GM12878 (cell line): Measurements from ENCODE around the gene KISS1. TPM values are rescaled to one million over a fixed set of nuclear protein-coding genes. Genes with fewer than 3 reads are reported as not detected.

Experiments used
- ATAC-seq: fragments of 200-7000 bp; cut with Tn5 transposase; 3 replicates; pipeline ENCODE4 v1.9.1; 2020; ENCODE audit warnings: mild to moderate bottlenecking, moderate library complexity
- BruUV-seq: library from RNA; stranded (reverse); fragments of 400-500 nt; replicated peaks from 2 replicates; lab custom pipeline; 2021; lab: Mats Ljungman, UMichigan
- CTCF ChIA-PET: fragments of 300-600 bp; sonication (Branson Sonifier 250); formaldehyde crosslinking; extraction: SDS; loops from one replicate; lab custom pipeline; 2021; ENCODE audit warnings: inconsistent platforms; lab: Yijun Ruan, JAX
- POLR2A ChIA-PET: fragments of 350-600 bp; formaldehyde crosslinking; extraction: SDS; loops from one replicate; lab custom pipeline; 2021; ENCODE audit warnings: inconsistent platforms; lab: Charles Lee
- RAD21 ChIA-PET: fragments of 300-600 bp; sonication (Branson Sonifier 250); formaldehyde crosslinking; loops from one replicate; lab custom pipeline; 2023; ENCODE audit warnings: antibody characterized with exemption; ENCODE audit not compliant: unreplicated experiment; lab: Charles Lee
- SMC1A ChIA-PET: fragments of 300-600 bp; sonication (Branson Sonifier 250); formaldehyde crosslinking; loops from one replicate; lab custom pipeline; 2023; ENCODE audit not compliant: unreplicated experiment, uncharacterized antibody; lab: Charles Lee
- DNase-seq: peaks from one replicate; pipeline ENCODE4 v3.0.0-alpha.2; 2011; ENCODE audit warnings: low read depth, low spot score
- FAIRE-seq: peaks from 3 replicates; lab custom pipeline; 2011; peaks lifted over from hg19 to GRCh38; lab: Jason Lieb, UNC
- H2AFZ ChIP-seq: 2 replicates; pipeline ENCODE4 v1.6.0; 2011; ENCODE audit warnings: low read depth, low read length, control low read depth; ENCODE audit not compliant: control insufficient read depth
- H3K27ac ChIP-seq: 2 replicates; pipeline ENCODE4 v1.5.1; 2011; ENCODE audit warnings: control low read depth; ENCODE audit not compliant: control insufficient read depth, insufficient read depth
- H3K27me3 ChIP-seq, 2 experiments: replicated peaks in 1 of 2; 2 replicates each; pipeline versions ENCODE4 v1.6.0 to v1.6.1; 2011; ENCODE audit warnings: low read length in 1 of 2; ENCODE audit not compliant: control insufficient read depth in 2 of 2, insufficient read depth in 2 of 2
- H3K36me3 ChIP-seq, 2 experiments: 2 replicates each; pipeline ENCODE4 v1.5.1; 2011; ENCODE audit warnings: low read length in 1 of 2; ENCODE audit not compliant: control insufficient read depth in 2 of 2, insufficient read depth in 2 of 2
- H3K4me1 ChIP-seq: 2 replicates; pipeline ENCODE4 v1.6.1; 2011; ENCODE audit warnings: mild to moderate bottlenecking, low read length, moderate library complexity, mixed read lengths; ENCODE audit not compliant: control insufficient read depth, insufficient read depth
- H3K4me2 ChIP-seq: 2 replicates; pipeline ENCODE4 v1.6.0; 2011; ENCODE audit warnings: control low read depth; ENCODE audit not compliant: control insufficient read depth, insufficient read depth
- H3K4me3 ChIP-seq: fragments of 200-600 bp; sonication (generic); 2 replicates; pipeline ENCODE4 v1.5.1; 2016
- H3K79me2 ChIP-seq: 2 replicates; pipeline ENCODE4 v1.6.0; 2011; ENCODE audit warnings: low read length; ENCODE audit not compliant: control insufficient read depth, insufficient read depth
- H3K9ac ChIP-seq: 2 replicates; pipeline ENCODE4 v1.8.0; 2011; ENCODE audit warnings: low read length, control low read depth, mixed read lengths; ENCODE audit not compliant: control insufficient read depth, insufficient read depth
- H3K9me3 ChIP-seq: replicated peaks from 3 replicates; pipeline ENCODE4 v1.5.1; 2011; ENCODE audit warnings: mild to moderate bottlenecking, low read length; ENCODE audit not compliant: control insufficient read depth, insufficient read depth
- H4K20me1 ChIP-seq: 2 replicates; pipeline ENCODE4 v1.6.0; 2011; ENCODE audit not compliant: control insufficient read depth, insufficient read depth
- BHLHE40 ChIP-seq, 2 experiments: fragments of 450-650 bp in 1 of 2; IDR thresholded peaks; 2 replicates each; pipeline ENCODE4 v1.6.1; 2011 to 2017; ENCODE audit warnings: low read depth in 2 of 2, borderline replicate concordance in 1 of 2, improper control_type of control experiment in 1 of 2, low read length in 1 of 2, mild to moderate bottlenecking in 1 of 2
- EED ChIP-seq: sonication (generic); IDR thresholded peaks from 2 replicates; pipeline ENCODE4 v1.6.1; 2016; ENCODE audit warnings: antibody characterized with exemption, low read depth
- EGR1 ChIP-seq, 2 experiments: IDR thresholded peaks; 1 replicate in 1 of 2; 2 replicates in 1 of 2; pipeline ENCODE4 v1.6.1; 2011 to 2012; ENCODE audit warnings: low read depth in 2 of 2, low read length in 2 of 2, borderline replicate concordance in 1 of 2, mild to moderate bottlenecking in 1 of 2, moderate library complexity in 1 of 2
- ESRRA ChIP-seq: IDR thresholded peaks from 2 replicates; pipeline ENCODE4 v1.6.1; 2012; ENCODE audit warnings: mild to moderate bottlenecking, low read length, improper control_type of control experiment
- IRF4 ChIP-seq: IDR thresholded peaks from 2 replicates; pipeline ENCODE4 v1.6.1; 2011; ENCODE audit warnings: low read depth, low read length
- POU2F2 ChIP-seq: IDR thresholded peaks from 3 replicates; pipeline ENCODE4 v1.6.1; 2011; ENCODE audit warnings: low read depth, mild to moderate bottlenecking, low read length, borderline replicate concordance
- RAD21 ChIP-seq: IDR thresholded peaks from 2 replicates; pipeline ENCODE4 v1.6.1; 2011; ENCODE audit warnings: mild to moderate bottlenecking, low read depth, low read length, moderate library complexity; ENCODE audit not compliant: insufficient read depth
- RB1 ChIP-seq: fragments of 450-650 bp; formaldehyde crosslinking; IDR thresholded peaks from 2 replicates; pipeline ENCODE4 v1.6.1; 2017; ENCODE audit warnings: mild to moderate bottlenecking, borderline replicate concordance
- SMARCA5 ChIP-seq: fragments of 450-650 bp; IDR thresholded peaks from 2 replicates; pipeline ENCODE4 v1.6.1; 2017; ENCODE audit warnings: mild to moderate bottlenecking
- SMC3 ChIP-seq: IDR thresholded peaks from 2 replicates; pipeline ENCODE4 v1.6.1; 2011; ENCODE audit warnings: low read length, improper control_type of control experiment, borderline replicate concordance
- SRF ChIP-seq, 2 experiments: IDR thresholded peaks; 2 replicates each; pipeline ENCODE4 v1.6.1; 2011; ENCODE audit warnings: low read depth in 2 of 2, low read length in 2 of 2, mild to moderate bottlenecking in 1 of 2, moderate library complexity in 1 of 2
- WRNIP1 ChIP-seq: IDR thresholded peaks from 2 replicates; pipeline ENCODE4 v1.6.1; 2011; ENCODE audit warnings: low read depth, low read length, improper control_type of control experiment, borderline replicate concordance
- YY1 ChIP-seq: IDR thresholded peaks from 2 replicates; pipeline ENCODE4 v1.6.1; 2011; ENCODE audit warnings: low read depth, mild to moderate bottlenecking, low read length
- WGBS: methylation state at CpG from one replicate; pipeline ENCODE4 v1.1.6; 2016; ENCODE audit warnings: low lambda C conversion rate; ENCODE audit not compliant: insufficient replicate concordance, insufficient coverage; ENCODE audit errors: missing lambda C conversion rate; 5-methylcytosine and 5-hydroxymethylcytosine counted together
- in situ Hi-C: fragments of 300-500 bp; cut with MboI; formaldehyde crosslinking; loops from 9 replicates; pipeline ENCODE4 v1.14.3; 2018; ENCODE audit warnings: mixed read lengths
- intact Hi-C: fragments of 100-400 bp; cut with micrococcal nuclease; formaldehyde crosslinking; loops from one replicate; pipeline ENCODE4 v1.14.2; 2022; ENCODE audit not compliant: unreplicated experiment
- polyA plus RNA-seq, 11 experiments: library from polyadenylated mRNA; depleted of rRNA in 4 of 11; unstranded in 6 of 11; stranded (reverse) in 5 of 11; fragments of >200 nt; fragmentation: Nextera tagmentation in 4 of 11; fragmentation: Illumina TruSeq in 1 of 11; extraction: Ambion mirVana in 4 of 11; extraction: Trizol in 1 of 11; gene quantifications; 1 replicate in 1 of 11; 2 replicates in 10 of 11; pipeline versions ENCODE4 v1.2.1 to v1.2.3, GENCODE V29; 2011 to 2016; ENCODE audit warnings: inconsistent platforms in 2 of 11, missing spikeins in 2 of 11, low read depth in 1 of 11
- total RNA-seq, 4 experiments: library from RNA; depleted of rRNA in 3 of 4; stranded (reverse); fragments of >200 nt in 3 of 4; fragmentation: Illumina TruSeq in 1 of 4; extraction: Trizol in 1 of 4; gene quantifications; 2 replicates each; pipeline versions ENCODE4 v1.2.1 to v1.2.3, GENCODE V29; 2013 to 2021
- TF ChIP-seq, protein P1 (sequence below), 3 experiments: IDR thresholded peaks in 2 of 3; conservative IDR thresholded peaks in 1 of 3; 2 replicates each; pipeline ENCODE4 v1.5.1; 2011; ENCODE audit warnings: low read depth in 3 of 3, low read length in 3 of 3, mild to moderate bottlenecking in 3 of 3, control low read depth in 2 of 3, moderate library complexity in 2 of 3, inconsistent platforms in 1 of 3, mixed read lengths in 1 of 3; ENCODE audit not compliant: control insufficient read depth in 2 of 3, insufficient read depth in 1 of 3; ENCODE audit errors: extremely low read depth in 1 of 3
- TF ChIP-seq, protein P2 (sequence below): IDR thresholded peaks from 2 replicates; pipeline ENCODE4 v1.6.1; 2011; ENCODE audit warnings: mild to moderate bottlenecking, low read depth, low read length, moderate library complexity; ENCODE audit not compliant: insufficient replicate concordance
- TF ChIP-seq, protein P3 (sequence below): fragments of 450-650 bp; IDR thresholded peaks from 2 replicates; pipeline ENCODE4 v1.6.1; 2016; ENCODE audit warnings: mild to moderate bottlenecking

The KISS1 gene
- total and polyA plus RNA-seq, 10 of the 15 experiments (the other 5 are each of a cell fraction or from before 2014, with no cell fraction given), result not detected

GRCh38 chr1:204207136-204207616, 10.9 kb upstream of the KISS1 start:
- Histone ChIP-seq H3K36me3 (no peaks in the 10 kb centered on the region), H2AFZ (no peak overlapping the region), H3K79me2 (no peaks in the 10 kb centered on the region), H3K27me3 (peaks cover 0 to 8% of the 10 kb centered on the region in 2 experiments; a peak in 2 of 4 replicates), H3K9me3 (no peaks in the 10 kb centered on the region), H3K27ac (no peak overlapping the region), H4K20me1 (no peaks in the 10 kb centered on the region), H3K9ac (no peak overlapping the region), H3K4me3 (no peak overlapping the region), H3K4me2 (no peak overlapping the region), H3K4me1 (no peaks in the 10 kb centered on the region)
- RAD21 ChIA-PET, result interaction anchor here (0.9 to 1.5 kb wide), 6 partner anchors 43 to 192 kb away, joined by 3 to 4 read pairs (median 4); partner anchors contain the start of gene PLEKHA6
- DNase-seq (no peak), FAIRE-seq (peak; percentile 86), ATAC-seq (peak; percentile 98)
- CTCF ChIA-PET, result interaction anchor here (0.7 to 3.6 kb wide), 36 partner anchors 9 to 640 kb away, joined by 3 to 74 read pairs (median 4); partner anchors contain the start of genes GOLT1A, PLEKHA6, REN and SNRPE
- POLR2A ChIA-PET, result no interaction called here
- WGBS, result 15% methylated on average over 13 of the region's 13 CpGs
- SMC1A ChIA-PET, result interaction anchor here (0.7 to 3.5 kb wide), 8 partner anchors 9 to 335 kb away, joined by 3 to 27 read pairs (median 4); no protein-coding TSS in a partner anchor
- in situ Hi-C loops, result loop anchor here (5.0 kb wide), 1 partner anchor 40 kb away; the partner anchor contains the start of gene REN
- intact Hi-C loops, result loop anchor here (1.0 to 5.0 kb wide), 2 partner anchors 45 to 155 kb away; no protein-coding TSS in a partner anchor
- TF ChIP-seq RB1 (peak; percentile 40; the same call in 1 of the 2 replicates), WRNIP1 (no peak), BHLHE40 (IDR thresholded peaks at IDR 0.05; ENCODE audit: borderline replicate concordance in 1 of 2, low read depth in 2 of 2, low read length in 1 of 2) (peak; percentile 13 to 65; a peak in 1 of 4 replicates), POU2F2 (no peak), EGR1 (IDR thresholded peaks at IDR 0.05; ENCODE audit: borderline replicate concordance in 1 of 2, low read depth in 2 of 2, low read length in 2 of 2) (0 out of 3 replicates have a peak, but pooled peaks of 1 of the 2 experiments have one; percentile 30), ESRRA (no peak), RAD21 (peak; percentile 52), YY1 (peak; percentile 51; the same call in 1 of the 2 replicates), EED (no peak), IRF4 (no peak), SMARCA5 (no peak), SMC3 (peak; percentile 76), SRF (IDR thresholded peaks at IDR 0.05; ENCODE audit: low read depth in 2 of 2, low read length in 2 of 2) (no peak)
- TF ChIP-seq, protein P1, sequence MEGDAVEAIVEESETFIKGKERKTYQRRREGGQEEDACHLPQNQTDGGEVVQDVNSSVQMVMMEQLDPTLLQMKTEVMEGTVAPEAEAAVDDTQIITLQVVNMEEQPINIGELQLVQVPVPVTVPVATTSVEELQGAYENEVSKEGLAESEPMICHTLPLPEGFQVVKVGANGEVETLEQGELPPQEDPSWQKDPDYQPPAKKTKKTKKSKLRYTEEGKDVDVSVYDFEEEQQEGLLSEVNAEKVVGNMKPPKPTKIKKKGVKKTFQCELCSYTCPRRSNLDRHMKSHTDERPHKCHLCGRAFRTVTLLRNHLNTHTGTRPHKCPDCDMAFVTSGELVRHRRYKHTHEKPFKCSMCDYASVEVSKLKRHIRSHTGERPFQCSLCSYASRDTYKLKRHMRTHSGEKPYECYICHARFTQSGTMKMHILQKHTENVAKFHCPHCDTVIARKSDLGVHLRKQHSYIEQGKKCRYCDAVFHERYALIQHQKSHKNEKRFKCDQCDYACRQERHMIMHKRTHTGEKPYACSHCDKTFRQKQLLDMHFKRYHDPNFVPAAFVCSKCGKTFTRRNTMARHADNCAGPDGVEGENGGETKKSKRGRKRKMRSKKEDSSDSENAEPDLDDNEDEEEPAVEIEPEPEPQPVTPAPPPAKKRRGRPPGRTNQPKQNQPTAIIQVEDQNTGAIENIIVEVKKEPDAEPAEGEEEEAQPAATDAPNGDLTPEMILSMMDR (IDR thresholded peaks at IDR 0.05 in 2 of 3, conservative IDR thresholded peaks at IDR 0.05 in 1 of 3; ENCODE audit: control insufficient read depth in 2 of 3, extremely low read depth in 1 of 3, insufficient read depth in 1 of 3, low read depth in 3 of 3, low read length in 3 of 3), result peak; percentile 79 to 94 (median 90)
- TF ChIP-seq, protein P2, sequence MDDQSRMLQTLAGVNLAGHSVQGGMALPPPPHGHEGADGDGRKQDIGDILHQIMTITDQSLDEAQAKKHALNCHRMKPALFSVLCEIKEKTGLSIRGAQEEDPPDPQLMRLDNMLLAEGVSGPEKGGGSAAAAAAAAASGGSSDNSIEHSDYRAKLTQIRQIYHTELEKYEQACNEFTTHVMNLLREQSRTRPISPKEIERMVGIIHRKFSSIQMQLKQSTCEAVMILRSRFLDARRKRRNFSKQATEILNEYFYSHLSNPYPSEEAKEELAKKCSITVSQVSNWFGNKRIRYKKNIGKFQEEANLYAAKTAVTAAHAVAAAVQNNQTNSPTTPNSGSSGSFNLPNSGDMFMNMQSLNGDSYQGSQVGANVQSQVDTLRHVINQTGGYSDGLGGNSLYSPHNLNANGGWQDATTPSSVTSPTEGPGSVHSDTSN, result peak; percentile 38
- TF ChIP-seq, protein P3, sequence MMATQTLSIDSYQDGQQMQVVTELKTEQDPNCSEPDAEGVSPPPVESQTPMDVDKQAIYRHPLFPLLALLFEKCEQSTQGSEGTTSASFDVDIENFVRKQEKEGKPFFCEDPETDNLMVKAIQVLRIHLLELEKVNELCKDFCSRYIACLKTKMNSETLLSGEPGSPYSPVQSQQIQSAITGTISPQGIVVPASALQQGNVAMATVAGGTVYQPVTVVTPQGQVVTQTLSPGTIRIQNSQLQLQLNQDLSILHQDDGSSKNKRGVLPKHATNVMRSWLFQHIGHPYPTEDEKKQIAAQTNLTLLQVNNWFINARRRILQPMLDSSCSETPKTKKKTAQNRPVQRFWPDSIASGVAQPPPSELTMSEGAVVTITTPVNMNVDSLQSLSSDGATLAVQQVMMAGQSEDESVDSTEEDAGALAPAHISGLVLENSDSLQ, result peak; percentile 81
- BruUV-seq, result no TSS peak
